Natural killer cell treated with Interleukin-12 subunit alpha and Interleukin-12 subunit beta and Interleukin-15 and Interleukin-18, amount 100 ng/mL, for 72 hours (primary cell): Measurements from ENCODE around the gene CDK2AP2. TPM values are rescaled to one million over a fixed set of nuclear protein-coding genes. Genes with fewer than 3 reads are reported as not detected.

Experiments
- ATAC-seq, 2 donors: fragments of 150-1000 bp; cut with Tn5 transposase in 1 of 2; sonication (Bioruptor Pico), chemical (Tn5 transposase) in 1 of 2; 2 replicates each; pipeline ENCODE4 v1.10.0; 2021
- DNase-seq: peaks from one replicate; pipeline ENCODE4 v3.0.0; 2022; ENCODE audit warnings: low spot score
- H3K27ac Mint-ChIP-seq, 2 donors: 1 replicate in 1 of 2; 2 replicates in 1 of 2; pipeline ENCODE4 v1.8.0; 2022; ENCODE audit warnings: mixed read lengths in 2 of 2, mild to moderate bottlenecking in 1 of 2, moderate library complexity in 1 of 2
- H3K27me3 Mint-ChIP-seq, 2 donors: 1 replicate in 1 of 2; 2 replicates in 1 of 2; pipeline ENCODE4 v1.8.0; 2022; ENCODE audit warnings: mixed read lengths in 2 of 2
- H3K36me3 Mint-ChIP-seq: one replicate; pipeline ENCODE4 v1.8.0; 2022; ENCODE audit warnings: mixed read lengths
- H3K4me1 Mint-ChIP-seq, 2 donors: 1 replicate in 1 of 2; 2 replicates in 1 of 2; pipeline ENCODE4 v1.8.0; 2022; ENCODE audit warnings: low read depth in 2 of 2, mixed read lengths in 2 of 2, mild to moderate bottlenecking in 1 of 2
- H3K4me3 Mint-ChIP-seq: one replicate; pipeline ENCODE4 v1.8.0; 2022; ENCODE audit warnings: mixed read lengths
- H3K9me3 Mint-ChIP-seq: 2 replicates; pipeline ENCODE4 v1.8.0; 2022; ENCODE audit warnings: mixed read lengths
- total RNA-seq, 2 donors: library from RNA; stranded (reverse); gene quantifications; one replicate each; pipeline ENCODE4 v1.2.3, GENCODE V29; 2022

Gene CDK2AP2
- total RNA-seq, 2 donors from 2014 or later, result 92.6 to 103 TPM

- H3K27me3 Mint-ChIP-seq, result no peaks in the 10 kb centered on the region
- peak overlapping the region; percentile 76 to 92 for H3K27ac Mint-ChIP-seq
- peaks cover 40 to 41% of the 10 kb centered on the region in 2 donors for H3K4me1 Mint-ChIP-seq
- ATAC-seq, result no peak
- peak; percentile 73 for DNase-seq
- H3K36me3 Mint-ChIP-seq, result peaks cover 8% of the 10 kb centered on the region
- H3K9me3 Mint-ChIP-seq, result no peaks in the 10 kb centered on the region
- H3K4me3 Mint-ChIP-seq, result peak overlapping the region; percentile 92
Observed at GRCh38 chr11:67504005-67504949, 3.7 kb downstream of the CDK2AP2 start.

- H3K27me3 Mint-ChIP-seq, result no peaks in the 10 kb centered on the region
- H3K36me3 Mint-ChIP-seq, result peaks cover 8% of the 10 kb centered on the region
- H3K27ac Mint-ChIP-seq, result peak overlapping the region; percentile 6 to 21
- peak overlapping the region; percentile 74 for H3K4me3 Mint-ChIP-seq
- ATAC-seq (no peak), DNase-seq (no peak)
- H3K9me3 Mint-ChIP-seq, result no peaks in the 10 kb centered on the region
- H3K4me1 Mint-ChIP-seq, result peaks cover 32 to 33% of the 10 kb centered on the region in 2 donors
Observed at GRCh38 chr11:67503119-67504004, 4.6 kb downstream of the CDK2AP2 start.

GRCh38 chr11:67502328-67502979 lies 5.5 kb downstream of the CDK2AP2 start:
- no peak for DNase-seq
- peak overlapping the region; percentile 6 to 21 for H3K27ac Mint-ChIP-seq
- H3K4me1 Mint-ChIP-seq, result peaks cover 32 to 33% of the 10 kb centered on the region in 2 donors
- H3K9me3 Mint-ChIP-seq, result no peaks in the 10 kb centered on the region
- no peaks in the 10 kb centered on the region for H3K27me3 Mint-ChIP-seq
- ATAC-seq, result no peak
- peaks cover 8% of the 10 kb centered on the region for H3K36me3 Mint-ChIP-seq
- H3K4me3 Mint-ChIP-seq, result peak overlapping the region; percentile 74

- ATAC-seq, result no peak
- Mint-ChIP-seq H3K4me3 (no peak overlapping the region), H3K27me3 (no peaks in the 10 kb centered on the region), H3K4me1 (peaks cover 28 to 30% of the 10 kb centered on the region in 2 donors), H3K9me3 (no peaks in the 10 kb centered on the region), H3K27ac (no peak overlapping the region), H3K36me3 (peaks cover 8% of the 10 kb centered on the region)
- DNase-seq, result no peak
Observed at GRCh38 chr11:67501854-67502253, 6.1 kb downstream of the CDK2AP2 start.

GRCh38 chr11:67500831-67501715 lies 6.9 kb downstream of the CDK2AP2 start:
- Mint-ChIP-seq H3K9me3 (no peaks in the 10 kb centered on the region), H3K27me3 (no peaks in the 10 kb centered on the region), H3K4me3 (peak overlapping the region; percentile 34), H3K27ac (peak overlapping the region; percentile 33 to 77), H3K36me3 (peaks cover 8% of the 10 kb centered on the region), H3K4me1 (peaks cover 22 to 23% of the 10 kb centered on the region in 2 donors)
- DNase-seq, result no peak
- ATAC-seq, result no peak

- peaks cover 18 to 21% of the 10 kb centered on the region in 2 donors for H3K4me1 Mint-ChIP-seq
- ATAC-seq, result no peak
- H3K27ac Mint-ChIP-seq, result peak overlapping the region in 1 of 2 donors; percentile 77
- H3K36me3 Mint-ChIP-seq, result peaks cover 8% of the 10 kb centered on the region
- no peaks in the 10 kb centered on the region for H3K27me3 Mint-ChIP-seq
- H3K9me3 Mint-ChIP-seq, result no peaks in the 10 kb centered on the region
- H3K4me3 Mint-ChIP-seq, result no peak overlapping the region
- no peak for DNase-seq
Observed at GRCh38 chr11:67500484-67500821, 7.5 kb downstream of the CDK2AP2 start.

- no peak for DNase-seq
- peaks cover 8% of the 10 kb centered on the region for H3K36me3 Mint-ChIP-seq
- no peak overlapping the region for H3K4me3 Mint-ChIP-seq
- peaks cover 17 to 20% of the 10 kb centered on the region in 2 donors for H3K4me1 Mint-ChIP-seq
- no peaks in the 10 kb centered on the region for H3K27me3 Mint-ChIP-seq
- no peak overlapping the region for H3K27ac Mint-ChIP-seq
- no peak for ATAC-seq
- H3K9me3 Mint-ChIP-seq, result no peaks in the 10 kb centered on the region
Observed at GRCh38 chr11:67499808-67500483, 8.0 kb downstream of the CDK2AP2 start.

- Mint-ChIP-seq H3K27me3 (no peaks in the 10 kb centered on the region), H3K36me3 (peaks cover 8% of the 10 kb centered on the region), H3K4me1 (peaks cover 17 to 18% of the 10 kb centered on the region in 2 donors), H3K4me3 (no peak overlapping the region), H3K9me3 (no peaks in the 10 kb centered on the region), H3K27ac (no peak overlapping the region)
- DNase-seq, result no peak
- ATAC-seq, result no peak
Observed at GRCh38 chr11:67498544-67498972, 9.4 kb downstream of the CDK2AP2 start.

- Mint-ChIP-seq H3K9me3 (no peaks in the 10 kb centered on the region), H3K27me3 (no peaks in the 10 kb centered on the region), H3K4me3 (no peak overlapping the region), H3K27ac (no peak overlapping the region), H3K36me3 (peaks cover 8% of the 10 kb centered on the region), H3K4me1 (peaks cover 12 to 13% of the 10 kb centered on the region in 2 donors)
- peak; percentile 51 for DNase-seq
- ATAC-seq, result no peak
Observed at GRCh38 chr11:67497656-67498291, 10.2 kb downstream of the CDK2AP2 start.

- no peaks in the 10 kb centered on the region for H3K27me3 Mint-ChIP-seq
- peak overlapping the region in 1 of 2 donors; percentile 33 for H3K27ac Mint-ChIP-seq
Observed at GRCh38 chr11:67496113-67496512, 11.8 kb downstream of the CDK2AP2 start.

GRCh38 chr11:67495234-67496005 lies 12.5 kb downstream of the CDK2AP2 start:
- Mint-ChIP-seq H3K4me1 (peaks cover under 1 to 6% of the 10 kb centered on the region in 2 donors), H3K4me3 (no peak overlapping the region), H3K27ac (peak overlapping the region in 1 of 2 donors; percentile 33), H3K27me3 (no peaks in the 10 kb centered on the region), H3K36me3 (no peaks in the 10 kb centered on the region), H3K9me3 (no peaks in the 10 kb centered on the region)
- ATAC-seq (no peak), DNase-seq (peak; percentile 44)

More at GRCh38 chr11:67496113-67496512, 11.8 kb downstream of the CDK2AP2 start:
- peaks cover 6% of the 10 kb centered on the region for H3K36me3 Mint-ChIP-seq
- ATAC-seq (no peak), DNase-seq (no peak)
- H3K4me1 Mint-ChIP-seq, result peaks cover 7 to 10% of the 10 kb centered on the region in 2 donors
- no peaks in the 10 kb centered on the region for H3K9me3 Mint-ChIP-seq
- H3K4me3 Mint-ChIP-seq, result no peak overlapping the region
